Kidney (tissue), 14 donors: ENCODE results near the gene SF3B3. TPM values are rescaled to one million over a fixed set of nuclear protein-coding genes. Genes with fewer than 3 reads are reported as not detected.

Experiments used
- DNase-seq, 5 donors: peaks; one replicate each; pipeline ENCODE4 v3.0.0-alpha.2; 2013 to 2020
- FAIRE-seq: peaks from 2 replicates; lab custom pipeline; 2012; peaks lifted over from hg19 to GRCh38; lab: Jason Lieb, UNC
- H3K27ac ChIP-seq, 2 donors: one replicate each; pipeline ENCODE4 v1.7.0; 2013; ENCODE audit warnings: low read depth in 2 of 2, low read length in 2 of 2, inconsistent platforms in 1 of 2
- H3K27me3 ChIP-seq: one replicate; pipeline ENCODE4 v1.7.1; 2013; ENCODE audit warnings: low read length, inconsistent platforms; ENCODE audit not compliant: control insufficient read depth, insufficient read depth
- H3K36me3 ChIP-seq, 3 donors: one replicate each; pipeline versions ENCODE4 v1.7.0 to v1.7.1; 2013; ENCODE audit warnings: low read length in 3 of 3, control low read depth in 1 of 3, inconsistent platforms in 1 of 3; ENCODE audit not compliant: insufficient read depth in 3 of 3, control insufficient read depth in 2 of 3
- H3K4me1 ChIP-seq, 3 donors: one replicate each; pipeline versions ENCODE4 v1.7.0 to v1.7.1; 2013; ENCODE audit warnings: low read length in 3 of 3, inconsistent platforms in 1 of 3, low read depth in 1 of 3; ENCODE audit not compliant: control insufficient read depth in 2 of 3, insufficient read depth in 2 of 3
- H3K4me3 ChIP-seq, 3 donors: one replicate each; pipeline versions ENCODE4 v1.7.0 to v1.8.1; 2013; ENCODE audit warnings: low read length in 3 of 3, control low read depth in 1 of 3, inconsistent platforms in 1 of 3
- H3K9ac ChIP-seq, 3 donors: one replicate each; pipeline versions ENCODE4 v1.7.0 to v1.7.1; 2013; ENCODE audit warnings: low read length in 3 of 3, control low read depth in 1 of 3, inconsistent platforms in 1 of 3
- H3K9me3 ChIP-seq, 3 donors: one replicate each; pipeline versions ENCODE4 v1.7.0 to v1.7.1; 2013; ENCODE audit warnings: low read length in 3 of 3, control low read depth in 1 of 3, inconsistent platforms in 1 of 3; ENCODE audit not compliant: control insufficient read depth in 2 of 3, insufficient read depth in 1 of 3
- CTCF ChIP-seq: IDR thresholded peaks from 3 replicates; pipeline ENCODE4 v1.5.1; 2012; ENCODE audit warnings: mild to moderate bottlenecking, moderate library complexity, borderline replicate concordance; ENCODE audit not compliant: insufficient read depth; ENCODE audit errors: extremely low read depth
- intact Hi-C: fragments of 100-400 bp; cut with DNase I; formaldehyde crosslinking; loops from one replicate; pipeline ENCODE4 v1.11.1; 2022
- polyA plus RNA-seq: library from polyadenylated mRNA; stranded (reverse); fragments of 350-450 nt; fragmentation: Illumina TruSeq; extraction: RNeasy Lipid Tissue Mini Kit (QIAGEN cat#74804); gene quantifications from one replicate; pipeline ENCODE4 v1.2.3, GENCODE V29; 2014; ENCODE audit warnings: low read depth, low replicate concordance; ENCODE audit not compliant: insufficient read depth
- total RNA-seq: library from RNA; stranded (reverse); fragmentation: NEBNext Ultra II Directional; extraction: Animal tissue kit (Norgen Biotek cat#: 25700); gene quantifications from one replicate; pipeline ENCODE4 v1.2.1, GENCODE V29; 2021
- donor health status: control.
- donor health status: control.
- donor health status: control.
- donor health status: control.
- donor health status: control.
- donor health status: DM: yes; HTN: yes; CAD: no.
- donor health status: Normal renal cell carcinoma (clear cell type).

Gene SF3B3
- total and polyA plus RNA-seq, 2 donors from 2014 or later, result 92.9 to 246 TPM

- DNase-seq (no peak), FAIRE-seq (no peak)
- H3K9ac ChIP-seq, result no peak overlapping the region
- intact Hi-C loops, result no loop called here
- H3K27me3 ChIP-seq, result no peaks in the 10 kb centered on the region
- no peaks in the 10 kb centered on the region for H3K9me3 ChIP-seq
- H3K4me1 ChIP-seq, result peaks cover 0 to 14% (median 3%) of the 10 kb centered on the region in 3 donors
- no peak overlapping the region for H3K4me3 ChIP-seq
- no peak for TF ChIP-seq CTCF
- H3K27ac ChIP-seq, result no peak overlapping the region
- no peaks in the 10 kb centered on the region for H3K36me3 ChIP-seq
These were observed 69.9 kb downstream of the SF3B3 start for GRCh38 chr16:70593544-70593943.

DNA sequence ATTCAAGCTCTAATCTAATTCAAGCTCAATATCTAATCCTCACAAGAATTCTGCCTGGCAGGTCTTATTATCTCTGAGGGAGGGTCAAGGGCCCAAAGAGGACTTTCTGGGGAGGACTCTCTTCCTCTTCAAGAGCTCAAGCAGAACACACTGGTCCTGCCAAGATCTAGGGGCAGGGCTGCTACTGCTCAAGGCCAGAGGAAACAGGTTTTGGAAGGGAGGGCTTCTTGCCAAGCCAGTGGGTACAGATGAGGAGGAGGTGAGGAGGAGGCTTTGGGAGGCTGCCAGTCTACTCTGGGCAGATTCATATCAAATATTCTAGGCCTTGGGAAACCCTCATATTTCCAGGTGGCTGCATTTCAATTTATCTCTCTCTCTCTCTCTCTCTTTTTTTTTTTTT lies 71.0 kb downstream of the SF3B3 start:
- TF ChIP-seq CTCF, result no peak
- peaks cover 0 to 14% (median 3%) of the 10 kb centered on the region in 3 donors for H3K4me1 ChIP-seq
- intact Hi-C loops, result no loop called here
- DNase-seq (peak in 1 of 5 donors; percentile 84), FAIRE-seq (no peak)
- H3K4me3 ChIP-seq, result no peak overlapping the region
- no peaks in the 10 kb centered on the region for H3K9me3 ChIP-seq
- H3K9ac ChIP-seq, result no peak overlapping the region
- no peaks in the 10 kb centered on the region for H3K27me3 ChIP-seq
- H3K27ac ChIP-seq, result no peak overlapping the region
- no peaks in the 10 kb centered on the region for H3K36me3 ChIP-seq

- H3K9ac ChIP-seq, result no peak overlapping the region
- no peak overlapping the region for H3K27ac ChIP-seq
- DNase-seq (no peak), FAIRE-seq (no peak)
- intact Hi-C loops, result no loop called here
- peaks cover 0 to 3% (median 0%) of the 10 kb centered on the region in 3 donors for H3K4me1 ChIP-seq
- TF ChIP-seq CTCF, result no peak
- H3K9me3 ChIP-seq, result no peaks in the 10 kb centered on the region
- no peaks in the 10 kb centered on the region for H3K27me3 ChIP-seq
- H3K36me3 ChIP-seq, result no peaks in the 10 kb centered on the region
- no peak overlapping the region for H3K4me3 ChIP-seq
These were observed 73.7 kb downstream of the SF3B3 start for GRCh38 chr16:70597135-70597835.
